Renal cortical epithelial cell (primary cell): ENCODE measurements around the gene TXLNA. TPM values are rescaled to one million over a fixed set of nuclear protein-coding genes. Genes with fewer than 3 reads are reported as not detected.
A peak's percentile ranks its signal among the peaks of the same experiment; 100 is the strongest.
"Not testable (repeated sequence)": the region's sequence is repeated elsewhere in the genome, so short reads cannot be mapped to it uniquely, and the experiment has no call there.

Experiments used
- DNase-seq: peaks from one replicate; pipeline ENCODE4 v3.0.0-alpha.2; 2011; ENCODE audit warnings: low read depth
- total RNA-seq: library from RNA; depleted of rRNA; stranded (reverse); fragments of >200 nt; gene quantifications from 2 replicates; pipeline ENCODE4 v1.2.3, GENCODE V29; 2014

TXLNA gene
- 75.7 and 91.6 TPM in 2 replicates for total RNA-seq

DNA sequence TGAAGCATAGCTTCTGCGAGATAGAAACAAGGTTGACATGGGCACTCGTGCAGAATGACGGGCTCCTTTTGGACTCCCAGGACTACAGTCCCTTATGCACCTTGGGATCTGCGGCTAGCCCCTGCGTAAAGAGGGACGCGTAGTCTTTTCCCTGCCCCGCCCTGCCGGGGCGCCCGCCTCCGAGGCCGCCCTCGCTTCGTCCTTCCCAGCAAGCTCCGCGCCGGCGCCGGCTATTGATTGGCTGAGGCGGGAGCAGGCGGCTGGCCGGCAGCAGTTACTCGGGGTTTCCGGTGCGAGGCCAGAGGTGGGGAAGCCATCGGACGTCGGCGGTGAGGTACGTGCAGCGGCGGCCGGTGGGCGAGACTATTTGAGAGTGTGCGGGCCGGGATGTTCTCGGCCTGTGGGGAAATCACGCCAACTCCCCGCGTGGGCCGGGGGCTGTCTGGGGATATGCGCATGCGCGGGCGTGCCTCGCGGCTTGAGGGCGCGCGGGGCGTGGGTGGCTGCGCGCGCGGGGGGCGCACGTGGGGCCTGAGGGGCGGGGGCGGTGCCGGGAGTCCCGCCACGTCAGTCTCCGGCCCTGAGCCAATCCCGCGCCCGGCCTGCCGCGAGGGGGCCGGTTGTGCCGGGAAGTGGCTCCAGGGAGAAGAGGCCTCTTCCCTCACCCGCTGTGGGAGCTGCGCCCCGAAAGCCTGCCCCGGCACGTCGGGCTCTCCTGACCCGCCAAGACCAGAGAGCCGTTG lies at the start of gene TXLNA:
TSS of gene TXLNA (plus strand) at position 233 of the 743 bp plus-strand sequence. CDS start 671 bp downstream, outside the sequence.
- DNase-seq, result peak; percentile 66

DNA sequence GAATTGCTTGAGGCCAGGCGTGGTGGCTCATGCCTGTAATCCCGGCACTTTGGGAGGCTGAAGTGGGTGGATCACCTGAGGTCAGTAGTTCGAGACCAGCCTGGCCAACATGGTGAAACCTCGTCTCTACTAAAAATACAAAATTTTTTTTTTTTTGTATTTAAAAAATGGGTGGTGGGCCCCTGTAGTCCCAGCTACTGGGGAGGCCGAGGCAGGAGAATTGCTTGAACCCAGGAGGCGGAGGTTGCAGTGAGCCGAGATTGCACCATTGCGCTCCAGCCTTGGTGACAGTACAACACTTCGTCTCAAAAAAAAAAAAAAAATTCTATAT lies 45.6 kb upstream of the TXLNA start:
- DNase-seq, result not testable (repeated sequence)

DNA sequence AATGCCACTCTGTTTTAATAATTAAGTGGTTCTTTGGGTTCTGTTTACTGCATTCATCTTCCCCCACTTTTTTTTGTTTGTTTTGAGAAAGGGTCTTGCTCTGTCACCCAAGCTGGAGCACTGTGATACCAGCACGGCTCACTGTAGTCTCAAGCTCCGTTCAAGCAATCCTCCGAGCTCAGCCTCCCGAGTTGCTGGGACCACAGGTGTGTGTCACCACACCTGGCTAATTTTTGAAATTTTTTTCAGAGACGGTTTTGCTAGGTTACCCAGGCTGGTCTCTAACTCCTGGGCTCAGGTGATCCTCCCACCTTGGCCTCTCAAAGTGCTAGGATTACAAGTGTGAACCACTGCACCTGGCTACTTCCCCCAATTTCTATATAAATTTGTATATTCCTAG lies 42.4 kb upstream of the TXLNA start:
- no peak for DNase-seq

DNA sequence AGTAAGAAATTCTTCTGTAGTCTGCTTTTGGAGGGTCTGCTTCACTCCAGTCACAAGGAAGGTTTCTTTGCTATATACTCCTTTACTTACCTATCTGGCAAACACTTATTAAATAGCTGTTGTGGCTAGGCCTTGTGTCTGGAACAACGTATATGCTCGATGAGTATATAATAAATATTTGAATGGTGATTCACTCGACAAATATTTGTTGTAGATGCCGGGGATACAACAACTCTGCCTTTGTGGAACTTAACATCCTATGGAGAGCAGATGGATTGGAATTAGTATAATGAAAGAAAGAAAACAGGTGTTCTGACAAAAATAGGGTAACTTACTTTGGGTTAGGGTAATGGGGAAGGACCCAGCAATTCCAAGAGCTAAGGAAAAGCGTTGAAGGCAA lies 40.5 kb upstream of the TXLNA start:
- DNase-seq, result peak; percentile 18

DNA sequence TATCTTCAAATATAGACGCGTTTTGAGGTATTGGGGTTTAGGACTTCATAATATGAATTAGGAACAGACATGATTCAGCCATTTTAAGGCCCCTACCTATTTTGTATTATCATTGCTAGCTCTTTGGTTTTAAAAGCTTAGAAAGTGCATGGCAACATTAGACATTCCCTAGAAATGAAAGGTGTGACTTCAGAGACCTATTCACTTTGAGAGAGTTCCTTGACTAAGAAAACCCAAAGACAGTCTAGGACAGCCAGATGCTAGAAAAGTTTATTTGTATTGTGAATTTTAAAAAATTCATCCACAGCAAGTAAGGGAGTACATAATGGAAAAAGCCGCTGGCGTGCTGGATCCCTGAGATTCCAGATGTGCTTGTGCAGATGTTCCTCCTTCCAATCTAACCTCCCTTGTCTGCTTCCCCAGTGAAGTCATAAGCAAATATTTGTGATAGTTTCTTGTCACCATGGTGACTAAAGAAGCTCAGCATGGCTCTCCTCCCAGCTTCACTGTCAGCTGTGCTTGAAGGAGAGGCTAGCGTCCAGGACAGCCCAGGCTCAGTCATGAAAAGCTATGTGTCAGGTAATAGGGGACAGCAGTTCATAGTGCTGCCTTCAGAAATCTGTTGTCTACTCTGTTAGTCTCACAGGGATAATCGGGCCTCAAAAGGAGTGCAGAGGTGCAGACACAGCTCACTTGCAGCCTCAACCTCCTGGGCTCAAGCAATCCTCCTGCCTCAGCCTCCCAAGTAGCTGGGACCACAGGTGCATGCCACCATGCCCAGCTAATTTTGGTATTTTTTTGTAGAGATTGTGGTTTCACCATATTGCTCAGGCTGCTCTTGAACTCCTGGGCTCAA lies 36.8 kb upstream of the TXLNA start:
- DNase-seq, result peak; percentile 53

DNA sequence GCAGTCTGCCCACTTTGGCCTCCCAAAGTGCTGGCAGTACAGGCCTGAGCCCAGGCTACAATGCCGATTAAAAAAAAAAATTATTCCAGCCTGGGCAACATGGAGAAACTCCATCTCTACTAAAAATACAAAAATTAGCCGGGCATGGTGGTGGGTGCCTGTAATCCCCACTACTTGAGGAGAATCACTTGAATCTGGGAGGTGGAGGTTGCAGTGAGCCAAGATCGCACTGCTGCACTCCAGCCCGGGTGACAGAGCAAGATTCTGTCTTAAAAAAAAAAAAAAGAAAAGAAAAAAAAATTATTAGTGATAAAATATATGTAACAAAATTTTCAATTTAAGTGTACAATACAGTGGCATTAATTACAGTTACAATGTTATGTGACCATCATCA lies 36.2 kb upstream of the TXLNA start:
- not testable (repeated sequence) for DNase-seq

DNA sequence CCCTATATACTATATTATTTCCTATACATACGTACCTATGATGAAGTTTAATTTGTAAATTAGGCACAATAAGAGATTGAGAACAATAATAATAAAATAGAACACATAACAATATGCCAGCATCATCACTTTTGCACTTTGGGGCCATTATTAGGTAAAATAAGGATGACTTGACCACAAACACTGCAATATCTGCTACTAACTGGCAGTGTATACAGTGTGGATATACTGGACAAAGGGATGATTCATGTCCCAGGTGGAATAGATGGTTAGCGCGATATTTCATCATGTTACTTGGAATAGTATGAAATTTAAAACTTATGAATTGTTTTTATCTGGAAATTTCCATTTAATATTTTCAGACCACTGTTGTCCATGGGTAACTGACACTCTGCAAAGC lies 35.4 kb upstream of the TXLNA start:
- no peak for DNase-seq

DNA sequence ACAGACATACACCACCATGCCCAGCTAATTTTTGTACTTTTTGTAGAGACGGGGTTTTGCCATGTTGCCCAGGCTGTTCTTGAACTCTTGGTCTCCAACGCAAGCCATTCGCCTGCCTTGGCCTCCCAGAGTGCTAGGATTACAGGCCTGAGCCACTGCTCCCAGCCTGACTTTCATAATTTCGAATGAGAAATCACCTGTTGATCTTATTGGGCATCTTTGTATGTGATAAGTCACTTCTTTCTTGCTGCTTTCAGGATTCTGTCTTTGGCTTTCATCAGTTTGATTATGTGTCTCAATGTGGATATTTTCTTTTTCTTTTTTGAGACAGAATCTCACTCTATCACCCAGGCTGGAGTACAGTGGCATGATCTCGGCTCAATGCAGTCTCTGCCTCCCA lies 31.7 kb upstream of the TXLNA start:
- DNase-seq, result not testable (repeated sequence)

DNA sequence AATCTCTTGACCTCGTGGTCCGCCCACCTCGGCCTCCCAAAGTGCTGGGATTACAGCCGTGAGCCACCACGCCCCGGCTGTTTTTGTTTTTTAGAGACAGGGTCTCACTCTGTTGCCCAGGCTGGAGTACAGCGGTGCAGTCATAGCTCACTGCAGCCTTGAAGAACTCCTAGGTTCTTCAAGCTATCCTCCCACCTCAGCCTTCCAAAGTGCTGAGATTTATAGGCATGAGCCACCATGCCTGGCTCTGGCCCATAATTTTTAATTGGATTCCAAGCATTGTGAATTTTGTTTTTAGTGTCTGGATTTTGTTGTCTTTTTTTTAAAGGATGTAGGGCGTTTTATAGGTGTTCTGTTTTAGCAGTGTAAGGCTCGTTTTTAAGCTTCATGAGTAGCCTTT lies 28.6 kb upstream of the TXLNA start:
- no peak for DNase-seq

DNA sequence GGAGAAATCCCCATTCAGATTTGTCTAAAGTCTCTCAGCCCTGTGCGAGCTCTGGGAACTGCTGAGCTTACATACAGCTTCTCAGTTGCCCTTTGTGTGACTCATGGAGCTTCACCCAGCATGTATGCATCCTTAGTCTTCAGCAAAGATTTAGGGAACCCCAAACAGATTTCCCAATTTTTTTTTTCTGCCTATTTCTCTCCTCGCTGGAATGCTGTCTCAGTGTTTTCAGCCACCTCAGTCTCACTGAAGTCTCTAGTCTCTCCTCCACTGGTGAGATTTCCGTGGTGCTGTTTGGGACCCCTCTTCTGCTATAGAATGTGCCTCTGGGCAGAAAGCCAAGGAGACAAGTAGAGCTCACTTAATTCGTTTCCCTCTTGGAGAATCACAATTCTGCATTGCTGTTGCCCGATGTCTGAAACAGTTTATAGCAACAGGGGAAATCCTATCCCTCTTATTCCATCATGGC lies 28.1 kb upstream of the TXLNA start:
- DNase-seq, result peak; percentile 15

DNA sequence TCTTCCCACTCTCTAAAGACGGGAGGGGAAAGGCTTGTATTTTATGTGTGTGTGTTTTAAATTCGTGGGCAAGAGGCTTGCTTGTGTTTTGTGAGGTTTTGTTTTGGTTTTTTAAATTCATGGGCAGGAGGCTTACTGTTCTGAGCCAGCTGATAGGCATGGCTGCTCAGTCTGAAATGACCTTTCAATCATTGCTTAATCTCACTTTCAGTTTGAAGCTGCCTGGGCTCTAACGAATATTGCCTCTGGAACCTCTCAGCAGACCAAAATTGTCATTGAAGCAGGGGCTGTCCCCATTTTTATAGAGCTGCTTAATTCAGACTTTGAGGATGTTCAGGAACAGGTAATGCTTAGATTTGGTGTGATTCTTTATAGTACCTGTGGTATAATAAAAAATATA lies 20.3 kb upstream of the TXLNA start:
- DNase-seq, result peak; percentile 37

DNA sequence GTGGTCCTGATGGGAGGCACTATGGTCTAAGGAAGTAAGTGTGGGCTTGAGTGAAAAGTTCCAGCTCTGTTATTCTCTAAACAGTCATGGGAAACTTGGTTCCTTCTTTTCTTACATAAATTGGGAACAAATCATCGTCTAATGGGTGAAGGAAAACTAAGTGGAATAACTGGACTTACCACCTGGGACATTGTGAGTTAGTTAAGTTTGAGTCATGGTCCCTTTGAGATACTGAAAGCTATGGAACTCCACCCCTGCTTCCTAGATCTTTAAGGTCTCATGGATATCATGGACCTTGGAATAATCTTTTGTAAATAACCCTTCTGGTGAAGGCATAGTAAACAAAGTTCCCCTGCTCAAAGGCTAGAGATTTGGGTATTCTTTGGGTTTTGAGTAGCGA lies 16.1 kb upstream of the TXLNA start:
- no peak for DNase-seq

DNA sequence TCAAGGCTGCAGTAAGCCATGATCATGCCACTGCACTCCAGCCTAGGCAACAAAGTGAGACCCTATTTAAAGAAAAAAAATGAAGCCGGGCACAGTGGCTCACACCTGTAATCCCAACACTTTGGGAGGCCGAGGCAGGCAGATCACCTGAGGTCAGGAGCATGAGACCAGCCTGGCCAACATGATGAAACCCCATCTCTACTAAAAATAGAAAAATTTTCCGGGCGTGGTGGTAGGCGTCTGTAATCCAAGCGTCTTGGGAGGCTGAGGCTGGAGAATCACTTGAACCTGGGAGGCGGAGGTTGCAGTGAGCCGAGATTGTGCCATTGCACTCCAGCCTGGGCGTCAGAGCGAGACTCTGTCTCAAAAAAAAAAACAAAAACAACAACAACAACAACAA lies 13.8 kb upstream of the TXLNA start:
- DNase-seq, result not testable (repeated sequence)

DNA sequence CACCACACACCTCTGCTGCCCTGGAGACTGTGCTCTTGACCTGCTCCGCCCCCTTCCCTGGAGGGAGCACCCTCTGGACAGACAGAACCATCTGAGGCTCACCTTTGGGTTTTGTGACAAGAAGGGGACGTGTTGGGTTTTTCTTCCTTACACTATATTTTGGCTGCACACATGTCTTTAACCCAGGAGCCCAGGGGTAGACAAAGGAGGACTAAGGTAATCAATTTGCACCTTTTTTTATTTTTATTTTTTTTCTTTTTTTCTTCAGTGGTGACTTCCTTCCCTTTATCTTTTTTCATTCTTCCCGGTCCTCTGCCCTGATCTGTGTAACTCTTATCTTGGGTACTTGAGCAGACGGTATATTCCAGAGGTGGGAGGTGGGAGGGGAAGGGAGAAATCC lies 8.5 kb upstream of the TXLNA start:
- DNase-seq, result no peak

DNA sequence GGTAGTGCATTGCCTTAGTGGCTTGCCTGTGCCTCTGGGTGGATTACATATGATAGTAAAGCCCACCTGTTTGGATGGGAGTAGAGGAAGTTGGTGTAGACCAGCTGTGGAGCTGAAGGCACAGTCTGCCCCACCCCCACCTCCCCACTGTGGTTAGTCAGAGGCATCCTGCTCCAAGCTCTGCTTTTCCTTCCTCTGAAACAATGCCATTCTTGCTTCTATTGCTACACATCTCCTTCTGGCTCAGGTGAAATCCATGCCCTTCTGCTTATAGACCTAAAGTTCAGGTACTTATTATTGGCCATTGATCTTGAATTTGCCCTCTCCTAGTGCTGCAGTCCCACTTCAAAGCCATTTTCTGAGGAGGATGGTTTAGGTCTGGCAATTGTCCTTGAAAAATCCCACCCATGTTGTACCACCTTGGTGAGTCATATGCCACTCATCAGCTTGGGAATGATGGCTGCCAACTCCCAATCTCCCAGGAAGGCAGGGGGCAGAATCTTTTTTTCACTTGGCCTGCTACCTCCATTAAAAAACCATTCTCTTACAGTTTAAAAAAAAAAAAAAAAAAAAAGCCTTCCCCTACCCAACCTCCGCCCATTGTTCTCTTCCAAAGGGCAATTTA lies 6.7 kb upstream of the TXLNA start:
- peak; percentile 72 for DNase-seq

DNA sequence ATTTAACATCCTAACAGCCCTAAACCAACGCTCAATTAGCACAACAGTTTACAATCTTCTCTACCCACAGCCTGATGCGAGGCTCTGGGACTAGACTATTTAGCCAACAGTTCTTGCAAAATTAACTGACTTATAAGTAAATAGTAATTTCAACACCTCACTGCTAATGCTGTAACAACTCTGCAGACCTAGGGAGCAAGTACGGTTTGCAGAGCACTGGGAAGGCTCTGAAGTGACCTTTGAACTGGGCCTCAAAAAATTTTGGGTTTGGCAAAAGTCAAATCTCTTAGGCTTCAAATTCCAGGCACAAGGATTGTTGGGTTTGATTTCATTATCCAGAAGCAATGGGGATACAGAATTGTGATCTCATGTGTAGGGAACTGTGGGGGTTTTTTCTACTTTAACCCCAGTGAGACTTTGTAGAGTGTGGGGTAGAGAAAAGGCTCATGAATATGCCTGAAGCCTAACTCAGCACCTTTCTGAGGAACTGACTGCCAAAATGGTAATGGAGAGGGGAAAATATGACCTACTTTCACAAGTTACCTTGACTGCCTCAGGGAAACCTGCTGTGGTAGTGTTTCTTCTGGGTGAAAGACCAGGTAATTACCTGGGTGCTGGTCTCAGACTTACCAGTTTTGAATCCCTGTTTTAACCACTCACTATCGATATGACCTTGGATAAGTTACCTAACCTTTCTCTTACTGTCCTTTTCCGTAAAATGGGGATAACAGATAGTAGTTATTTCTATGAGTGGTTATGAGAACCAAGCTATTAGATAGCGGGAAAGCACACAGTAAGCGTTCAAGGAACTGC lies 889 bp upstream of the TXLNA start:
- no peak for DNase-seq

DNA sequence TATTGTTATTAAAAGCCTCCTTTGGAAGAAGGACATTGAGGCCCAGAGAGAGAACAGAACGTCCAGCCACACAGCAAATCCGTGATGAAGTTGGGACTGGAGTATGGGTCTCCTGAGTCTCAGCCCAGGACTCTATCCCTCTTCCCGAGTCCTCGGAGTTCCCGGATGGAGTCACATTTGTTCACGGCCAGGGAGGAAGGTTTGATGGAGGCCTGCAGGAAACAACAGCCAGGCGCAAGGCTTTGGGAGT lies 357 bp upstream of the TXLNA start:
- no peak for DNase-seq

DNA sequence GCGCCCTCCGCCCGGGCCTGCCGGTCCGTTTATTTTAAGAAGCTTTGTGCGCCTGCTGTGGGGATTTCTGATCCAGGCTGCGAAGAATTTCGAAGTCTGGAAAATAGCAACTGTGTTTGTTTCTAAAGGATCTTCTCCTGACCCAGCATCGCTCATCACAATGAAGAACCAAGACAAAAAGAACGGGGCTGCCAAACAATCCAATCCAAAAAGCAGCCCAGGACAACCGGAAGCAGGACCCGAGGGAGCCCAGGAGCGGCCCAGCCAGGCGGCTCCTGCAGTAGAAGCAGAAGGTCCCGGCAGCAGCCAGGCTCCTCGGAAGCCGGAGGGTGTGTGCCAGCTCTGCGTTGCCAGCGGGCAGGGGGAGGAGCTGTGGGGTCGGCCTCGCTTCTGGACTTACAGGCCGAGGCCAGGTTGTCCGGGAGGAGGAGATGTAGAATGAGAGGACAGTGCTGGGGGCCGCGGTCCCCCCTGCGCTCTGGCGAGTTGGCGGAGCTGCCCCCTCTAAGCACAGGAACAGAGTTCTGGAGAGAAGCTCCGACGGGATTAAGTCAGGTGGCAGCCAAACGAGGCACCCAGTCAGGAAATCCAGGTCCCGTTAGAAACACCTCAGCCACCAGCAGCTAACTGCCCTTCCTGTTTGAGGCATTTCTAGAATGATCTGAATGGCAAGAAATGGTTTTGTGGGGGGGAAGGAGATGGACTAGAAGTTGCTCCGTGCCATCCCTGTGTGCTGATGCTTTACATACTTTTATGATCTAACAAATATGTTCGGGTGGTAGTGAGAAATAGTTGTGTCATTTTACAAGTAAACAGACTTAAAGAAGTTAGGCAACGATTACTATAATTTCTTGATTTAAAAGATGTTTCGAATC lies 948 bp downstream of the TXLNA start:
- peak; percentile 38 for DNase-seq

DNA sequence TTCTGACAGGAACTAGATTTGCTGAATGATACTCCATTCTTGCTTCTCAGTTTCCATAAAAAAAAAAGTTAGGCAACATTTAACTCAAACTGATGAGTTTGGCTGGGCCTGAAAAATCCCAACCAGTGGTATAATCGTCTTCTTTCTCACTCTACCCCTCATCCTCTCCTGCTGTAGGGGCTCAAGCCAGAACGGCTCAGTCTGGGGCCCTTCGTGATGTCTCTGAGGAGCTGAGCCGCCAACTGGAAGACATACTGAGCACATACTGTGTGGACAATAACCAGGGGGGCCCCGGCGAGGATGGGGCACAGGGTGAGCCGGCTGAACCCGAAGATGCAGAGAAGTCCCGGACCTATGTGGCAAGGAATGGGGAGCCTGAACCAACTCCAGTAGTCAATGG lies 1.6 kb downstream of the TXLNA start:
- DNase-seq, result no peak

DNA sequence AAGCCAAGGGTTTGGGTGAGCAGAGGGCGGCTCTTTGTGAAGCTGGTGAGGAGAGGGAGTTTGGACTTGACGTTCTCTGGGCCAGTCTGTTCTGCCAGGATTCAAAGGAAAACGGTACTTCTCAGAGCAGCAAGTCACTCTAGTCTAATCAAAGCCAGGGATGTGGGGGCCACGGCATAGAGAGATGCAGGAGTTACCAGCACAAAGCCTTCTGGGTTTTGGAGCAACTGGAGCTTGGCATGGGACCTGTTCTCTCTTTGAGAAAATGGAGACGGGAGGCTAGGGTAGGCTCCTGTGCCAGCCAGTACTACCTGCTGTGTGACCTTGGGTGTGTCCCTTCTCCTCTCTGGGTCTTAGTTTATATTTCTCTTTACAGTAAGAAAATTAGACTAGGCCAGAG lies 2.1 kb downstream of the TXLNA start:
- no peak for DNase-seq

DNA sequence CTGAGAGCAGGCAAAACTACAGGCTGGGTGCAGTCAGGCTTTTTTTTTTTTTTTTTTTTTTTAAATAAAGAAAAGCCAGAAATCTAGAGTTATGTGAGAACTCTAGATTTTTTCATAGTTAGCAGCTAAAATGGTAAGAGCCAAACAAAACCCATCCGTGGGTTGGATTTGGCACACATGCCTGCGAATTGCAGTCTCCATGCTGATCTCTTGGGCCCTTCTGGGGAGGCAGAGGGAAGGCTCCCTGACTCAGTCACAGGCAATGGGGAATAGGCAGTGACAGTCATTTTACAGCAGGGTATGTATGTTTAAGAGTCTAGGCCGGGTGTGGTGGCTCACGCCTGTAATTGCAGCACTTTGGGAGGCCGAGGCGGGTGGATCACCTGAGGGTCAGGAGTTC lies 2.6 kb downstream of the TXLNA start:
- DNase-seq, result no peak
